T follicular helper cell (primary cell): ENCODE results near the gene IGFL2.
"Not testable (repeated sequence)": the region's sequence is repeated elsewhere in the genome, so short reads cannot be mapped to it uniquely, and the experiment has no call there.

Source experiments
- DNase-seq: peaks from one replicate; pipeline ENCODE4 v3.0.0-alpha.2; 2020; ENCODE audit warnings: low read depth

The IGFL2 gene

GRCh38 chr19:46142294-46142693, 5.7 kb upstream of the IGFL2 start:
- DNase-seq = no peak

GRCh38 chr19:46144756-46145155, 3.3 kb upstream of the IGFL2 start:
- DNase-seq = no peak

- no peak for DNase-seq
These were observed 785 bp upstream of the IGFL2 start for GRCh38 chr19:46147166-46147740.

GRCh38 chr19:46150606-46151005, 2.6 kb downstream of the IGFL2 start:
- DNase-seq = no peak

- no peak for DNase-seq
These were observed 7.2 kb downstream of the IGFL2 start for GRCh38 chr19:46155237-46155636.

GRCh38 chr19:46159418-46160232, 11.6 kb downstream of the IGFL2 start:
- no peak for DNase-seq

- no peak for DNase-seq
These were observed 12.3 kb downstream of the IGFL2 start for GRCh38 chr19:46160233-46160775.

- not testable (repeated sequence) for DNase-seq
These were observed 13.7 kb downstream of the IGFL2 start for GRCh38 chr19:46161642-46162257.

- DNase-seq = no peak
These were observed 14.7 kb downstream of the IGFL2 start for GRCh38 chr19:46162731-46163130.

GRCh38 chr19:46173886-46174480, 25.9 kb downstream of the IGFL2 start:
- DNase-seq = no peak

GRCh38 chr19:46176116-46176860, 28.2 kb downstream of the IGFL2 start:
- DNase-seq = no peak

- DNase-seq = no peak
These were observed 31.2 kb downstream of the IGFL2 start for GRCh38 chr19:46179076-46179759.

- no peak for DNase-seq
These were observed 32.8 kb downstream of the IGFL2 start for GRCh38 chr19:46180701-46181387.

- no peak for DNase-seq
These were observed 33.3 kb downstream of the IGFL2 start for GRCh38 chr19:46181388-46181779.

GRCh38 chr19:46182476-46182875, 34.4 kb downstream of the IGFL2 start:
- DNase-seq = no peak

- DNase-seq = not testable (repeated sequence)
These were observed 37.0 kb downstream of the IGFL2 start for GRCh38 chr19:46184775-46185710.

GRCh38 chr19:46186101-46186716, 38.2 kb downstream of the IGFL2 start:
- no peak for DNase-seq

- DNase-seq = no peak
These were observed 38.7 kb downstream of the IGFL2 start for GRCh38 chr19:46186717-46187101.
